ENCODE data around the gene SUPT5H.

SUPT5H gene

GRCh38 chr19:39445196-39446111 is at the start of gene SUPT5H:
Gene SUPT5H, plus strand, starts transcription at chr19:39445582. Its CDS starts 309 bp downstream, at chr19:39445891.
- peak; percentile 94 to 96 for DNase-seq (ENCODE audit: low read depth in 2 of 2)

DNA sequence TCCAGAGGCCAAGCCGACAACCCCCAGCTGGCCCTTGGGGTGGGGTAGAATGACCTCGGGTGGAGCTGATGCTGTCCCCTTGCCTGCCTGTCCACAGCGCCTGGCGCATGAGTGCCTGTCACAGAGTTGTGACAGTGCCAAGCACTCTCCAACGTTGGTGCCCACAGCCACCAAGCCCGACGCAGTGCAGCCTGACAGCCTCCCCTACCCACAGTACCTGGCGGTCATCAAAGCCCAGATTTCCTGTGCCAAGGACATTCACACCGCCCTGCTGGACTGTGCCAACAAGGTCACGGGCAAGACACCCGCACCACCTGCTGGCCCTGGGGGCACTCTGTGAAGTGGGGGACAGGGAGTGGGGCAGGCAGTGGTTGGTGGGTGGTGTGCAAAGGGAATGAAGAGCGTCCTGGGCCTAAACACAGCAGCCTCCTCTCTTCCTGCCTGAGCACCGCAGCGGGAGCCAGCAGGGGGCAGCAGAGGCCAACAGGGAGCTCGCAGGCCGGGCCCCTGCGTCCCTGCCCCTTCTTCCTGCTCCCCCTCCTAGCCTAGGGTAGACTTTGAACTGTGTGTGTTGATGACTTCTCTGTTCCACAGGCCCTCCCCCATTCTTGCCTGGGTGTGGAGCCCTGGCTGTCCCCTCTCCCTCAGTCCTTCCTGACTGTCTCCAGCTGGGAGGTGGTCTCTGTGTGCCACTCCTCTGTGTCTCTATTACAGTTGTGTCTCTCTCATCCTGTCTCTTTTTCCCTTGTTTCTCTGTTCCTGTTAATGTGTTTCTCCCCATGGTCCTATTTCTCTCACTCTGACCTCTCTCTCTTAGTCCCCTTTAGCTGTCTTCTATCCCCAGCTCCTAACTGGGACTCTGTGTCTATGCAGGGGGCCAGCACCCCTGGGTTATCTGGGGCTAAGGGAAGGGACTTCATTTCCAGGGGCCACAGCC is 47.8 kb upstream of the SUPT5H start:
- DNase-seq (ENCODE audit: low read depth in 2 of 2), result peak; percentile 81 to 94

DNA sequence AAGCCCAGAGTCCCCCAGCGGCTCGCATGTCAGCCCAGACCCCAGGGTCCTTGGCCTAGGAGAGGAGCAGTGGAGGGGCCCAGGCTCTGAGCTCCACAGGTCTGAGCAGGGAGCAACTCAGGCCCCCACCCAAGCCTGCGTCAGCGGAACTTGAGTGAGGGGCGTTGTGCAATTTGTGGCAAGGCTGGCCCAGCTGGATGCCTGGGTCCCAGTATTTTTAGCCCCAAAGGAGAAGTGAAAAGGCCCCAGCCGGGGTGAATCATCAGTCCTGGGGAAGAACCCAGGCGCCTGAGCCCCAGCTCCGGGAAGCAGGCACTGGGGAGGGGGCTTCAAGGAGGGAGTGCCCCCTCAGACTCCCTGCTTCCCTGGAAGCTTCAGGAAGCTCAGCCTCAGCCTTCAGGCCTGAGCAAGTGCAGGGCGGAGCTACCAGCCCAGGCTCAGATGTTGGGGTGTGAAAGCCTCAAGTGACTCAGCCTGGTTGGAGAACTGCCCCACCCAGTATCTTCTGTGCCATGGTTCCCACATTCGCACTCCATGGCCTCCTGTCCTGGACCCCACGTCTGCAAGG is 47.0 kb upstream of the SUPT5H start:
- DNase-seq (ENCODE audit: low read depth in 2 of 2), result peak in 1 of 2 experiments; percentile 52

- no peak for DNase-seq (ENCODE audit: low read depth in 2 of 2)
These were observed 45.7 kb upstream of the SUPT5H start for GRCh38 chr19:39399668-39400050.

DNA sequence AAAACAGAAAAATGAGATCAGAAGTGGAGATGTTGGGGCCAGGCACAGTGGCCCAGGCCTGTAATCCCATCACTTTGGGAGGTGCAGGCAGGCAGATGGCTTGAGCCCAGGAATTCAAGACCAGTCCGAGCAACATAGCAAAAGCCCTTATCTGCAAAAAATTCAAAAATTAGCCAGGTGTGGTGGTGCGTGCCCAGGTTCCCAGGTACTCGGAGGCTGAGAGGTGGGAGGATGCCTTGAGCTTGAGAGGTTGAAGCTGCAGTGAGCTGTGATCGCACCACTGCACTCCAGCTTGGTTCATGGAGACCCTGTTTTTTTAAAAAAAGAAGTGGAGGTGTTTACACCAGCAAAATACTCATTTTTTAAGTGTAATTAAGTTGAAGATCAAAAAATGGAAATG is 45.3 kb upstream of the SUPT5H start:
- no peak for DNase-seq (ENCODE audit: low read depth in 2 of 2)

DNA sequence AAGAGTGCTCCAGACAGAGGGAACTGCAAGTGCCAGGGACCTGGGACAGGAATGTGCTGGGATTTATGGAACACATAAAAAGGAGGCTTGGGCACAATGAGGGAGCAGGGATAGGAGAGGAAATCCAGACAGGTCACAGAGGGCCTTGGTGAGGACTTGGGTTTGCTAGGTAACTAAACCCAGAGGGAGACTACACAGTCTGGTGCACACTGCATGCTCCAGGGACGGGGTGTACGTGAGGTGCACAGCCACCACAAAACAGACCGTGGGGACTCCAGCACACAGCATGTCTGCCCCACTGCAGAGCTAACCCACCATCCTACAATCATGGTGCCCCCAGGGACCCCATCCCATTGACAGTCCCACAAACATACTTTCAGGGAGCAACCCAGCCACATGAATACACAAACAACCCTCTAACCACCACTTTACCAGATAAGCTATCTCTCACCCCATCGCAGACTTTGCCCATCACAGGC is 44.3 kb upstream of the SUPT5H start:
- no peak for DNase-seq (ENCODE audit: low read depth in 2 of 2)

- peak; percentile 58 to 67 for DNase-seq (ENCODE audit: low read depth in 2 of 2)
These were observed 43.6 kb upstream of the SUPT5H start for GRCh38 chr19:39401549-39402345.

GRCh38 chr19:39402346-39403300 is 42.8 kb upstream of the SUPT5H start:
- peak; percentile 75 to 89 for DNase-seq (ENCODE audit: low read depth in 2 of 2)

DNA sequence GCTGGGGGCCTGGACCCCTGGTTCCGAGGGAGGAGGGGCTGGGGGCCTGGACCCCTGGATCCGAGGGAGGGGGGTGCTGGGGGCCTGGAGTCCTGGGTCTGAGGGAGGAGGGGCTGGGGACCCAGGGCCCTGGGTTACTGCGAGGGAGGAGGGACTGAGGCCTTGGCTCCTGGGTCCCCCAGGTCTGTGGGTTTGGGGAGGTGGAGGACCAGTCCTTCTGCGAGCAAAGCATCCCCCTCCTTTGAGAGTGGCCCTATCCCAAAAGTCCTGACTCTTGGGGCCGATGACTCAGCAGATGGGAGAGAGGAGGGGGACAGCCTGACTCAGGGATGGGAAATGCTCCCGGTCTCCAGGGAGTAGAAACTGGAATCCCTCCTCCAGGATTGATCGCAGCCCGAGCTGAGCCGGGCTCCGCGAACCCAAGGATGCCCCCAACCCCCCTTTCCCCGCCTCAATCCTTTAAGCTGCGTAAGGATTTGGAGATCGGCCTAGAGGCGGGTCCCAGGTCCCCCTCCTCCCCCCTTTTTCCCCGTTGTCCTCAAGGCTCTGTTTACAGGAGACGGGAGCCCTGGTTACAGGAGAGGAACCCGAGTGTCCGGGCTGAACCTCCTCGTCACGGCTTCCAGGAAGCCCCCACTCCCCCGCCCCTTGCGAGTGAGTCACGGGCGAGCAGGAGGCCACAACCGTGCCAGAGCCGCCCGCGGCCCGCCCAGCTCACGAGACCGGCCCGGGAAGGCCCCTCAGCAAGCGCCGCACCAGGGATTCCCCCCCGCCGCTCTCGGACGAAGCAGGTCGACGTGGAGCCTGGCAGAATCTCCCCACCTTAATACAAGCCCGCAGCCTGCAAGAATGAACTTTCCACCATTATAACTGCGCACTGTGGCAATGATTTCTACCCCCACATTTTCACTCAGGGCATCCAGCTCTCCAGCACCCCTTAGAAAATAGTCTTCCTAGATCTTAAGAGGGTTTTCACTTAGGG is 41.8 kb upstream of the SUPT5H start:
- peak; percentile 85 to 94 for DNase-seq (ENCODE audit: low read depth in 2 of 2)

- DNase-seq (ENCODE audit: low read depth in 2 of 2), result no peak
These were observed 40.0 kb upstream of the SUPT5H start for GRCh38 chr19:39405261-39405957.

GRCh38 chr19:39405958-39406655 is 39.3 kb upstream of the SUPT5H start:
- peak; percentile 68 to 81 for DNase-seq (ENCODE audit: low read depth in 2 of 2)

- peak; percentile 78 to 82 for DNase-seq (ENCODE audit: low read depth in 2 of 2)
These were observed 38.5 kb upstream of the SUPT5H start, which contains the start of gene ZFP36 for GRCh38 chr19:39406656-39407409. Gene ZFP36, plus strand, starts transcription at chr19:39406847. Its CDS starts 58 bp downstream, at chr19:39406905.

DNA sequence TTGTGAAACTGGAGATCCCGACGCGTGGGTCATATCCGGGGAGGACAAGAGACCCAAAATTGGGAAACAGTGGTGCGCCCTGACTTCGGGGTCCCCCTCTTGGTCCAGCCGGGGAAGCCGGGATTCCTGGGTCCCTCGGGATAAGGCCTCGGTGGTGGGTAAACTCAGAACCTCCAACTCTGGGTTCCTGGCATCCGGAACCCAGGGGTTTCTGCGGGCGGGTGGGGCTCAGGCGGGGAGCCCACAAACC is 38.0 kb upstream of the SUPT5H start:
- DNase-seq (ENCODE audit: low read depth in 2 of 2), result peak in 1 of 2 experiments; percentile 56

GRCh38 chr19:39407660-39408391 is 37.6 kb upstream of the SUPT5H start:
- no peak for DNase-seq (ENCODE audit: low read depth in 2 of 2)

DNA sequence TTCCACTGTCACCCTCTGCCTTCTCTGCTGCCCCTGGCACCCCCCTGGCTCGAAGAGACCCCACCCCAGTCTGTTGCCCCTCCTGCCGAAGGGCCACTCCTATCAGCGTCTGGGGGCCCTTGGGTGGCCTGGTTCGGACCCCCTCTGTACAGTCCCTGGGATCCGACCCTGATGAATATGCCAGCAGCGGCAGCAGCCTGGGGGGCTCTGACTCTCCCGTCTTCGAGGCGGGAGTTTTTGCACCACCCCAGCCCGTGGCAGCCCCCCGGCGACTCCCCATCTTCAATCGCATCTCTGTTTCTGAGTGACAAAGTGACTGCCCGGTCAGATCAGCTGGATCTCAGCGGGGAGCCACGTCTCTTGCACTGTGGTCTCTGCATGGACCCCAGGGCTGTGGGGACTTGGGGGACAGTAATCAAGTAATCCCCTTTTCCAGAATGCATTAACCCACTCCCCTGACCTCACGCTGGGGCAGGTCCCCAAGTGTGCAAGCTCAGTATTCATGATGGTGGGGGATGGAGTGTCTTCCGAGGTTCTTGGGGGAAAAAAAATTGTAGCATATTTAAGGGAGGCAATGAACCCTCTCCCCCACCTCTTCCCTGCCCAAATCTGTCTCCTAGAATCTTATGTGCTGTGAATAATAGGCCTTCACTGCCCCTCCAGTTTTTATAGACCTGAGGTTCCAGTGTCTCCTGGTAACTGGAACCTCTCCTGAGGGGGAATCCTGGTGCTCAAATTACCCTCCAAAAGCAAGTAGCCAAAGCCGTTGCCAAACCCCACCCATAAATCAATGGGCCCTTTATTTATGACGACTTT is 36.8 kb upstream of the SUPT5H start:
- no peak for DNase-seq (ENCODE audit: low read depth in 2 of 2)

Data from stimulated activated CD4-positive, alpha-beta T cell treated with anti-CD3 and anti-CD28 coated beads, Interleukin-12 subunit alpha, Interleukin-12 subunit beta, amount 100 ng/mL, for 24 hours (primary cell).